Measurements from ENCODE around the gene UMODL1. TPM values are rescaled to one million over a fixed set of nuclear protein-coding genes. Genes with fewer than 3 reads are reported as not detected.

The UMODL1 gene
- total and polyA plus RNA-seq, 2 donors from 2014 or later = 0.39 TPM; not detected in 1

- no peak overlapping the region for H3K9ac ChIP-seq (ENCODE audit: low read length in 3 of 3)
- no peaks in the 10 kb centered on the region for H3K27me3 ChIP-seq (ENCODE audit: control insufficient read depth, insufficient read depth, low read length)
- H3K9me3 ChIP-seq (ENCODE audit: control insufficient read depth in 2 of 3, insufficient read depth in 1 of 3, low read length in 3 of 3) = no peaks in the 10 kb centered on the region
- no peak overlapping the region for H3K4me3 ChIP-seq (ENCODE audit: low read length in 3 of 3)
- intact Hi-C loops (cut with DNase I) = no loop called here
- no peaks in the 10 kb centered on the region for H3K4me1 ChIP-seq (ENCODE audit: control insufficient read depth in 2 of 3, insufficient read depth in 2 of 3, low read depth in 1 of 3, low read length in 3 of 3)
- FAIRE-seq (no peak), DNase-seq (peak in 1 of 5 donors; percentile 23)
- H3K36me3 ChIP-seq (ENCODE audit: control insufficient read depth in 2 of 3, insufficient read depth in 3 of 3, low read length in 3 of 3) = no peaks in the 10 kb centered on the region
- no peak for TF ChIP-seq CTCF (IDR thresholded peaks at IDR 0.05; ENCODE audit: borderline replicate concordance, extremely low read depth, insufficient read depth)
- H3K27ac ChIP-seq (ENCODE audit: low read depth in 2 of 2, low read length in 2 of 2) = no peak overlapping the region
Observed at GRCh38 chr21:42038393-42038792, 32.7 kb upstream of the UMODL1 start.

GRCh38 chr21:42038826-42039425, 32.2 kb upstream of the UMODL1 start:
- Histone ChIP-seq H3K9me3 (ENCODE audit: control insufficient read depth in 2 of 3, insufficient read depth in 1 of 3, low read length in 3 of 3) (no peaks in the 10 kb centered on the region), H3K9ac (ENCODE audit: low read length in 3 of 3) (no peak overlapping the region), H3K4me1 (ENCODE audit: control insufficient read depth in 2 of 3, insufficient read depth in 2 of 3, low read depth in 1 of 3, low read length in 3 of 3) (no peaks in the 10 kb centered on the region), H3K4me3 (ENCODE audit: low read length in 3 of 3) (no peak overlapping the region), H3K36me3 (ENCODE audit: control insufficient read depth in 2 of 3, insufficient read depth in 3 of 3, low read length in 3 of 3) (no peaks in the 10 kb centered on the region), H3K27ac (ENCODE audit: low read depth in 2 of 2, low read length in 2 of 2) (no peak overlapping the region), H3K27me3 (ENCODE audit: control insufficient read depth, insufficient read depth, low read length) (no peaks in the 10 kb centered on the region)
- no peak for FAIRE-seq
- intact Hi-C loops (cut with DNase I) = no loop called here
- peak in 1 of 5 donors; percentile 6 for DNase-seq
- TF ChIP-seq CTCF (IDR thresholded peaks at IDR 0.05; ENCODE audit: borderline replicate concordance, extremely low read depth, insufficient read depth) = no peak

GRCh38 chr21:42039470-42039901, 31.6 kb upstream of the UMODL1 start:
- DNase-seq (peak in 1 of 5 donors; percentile 1), FAIRE-seq (no peak)
- H3K4me1 ChIP-seq (ENCODE audit: control insufficient read depth in 2 of 3, insufficient read depth in 2 of 3, low read depth in 1 of 3, low read length in 3 of 3) = no peaks in the 10 kb centered on the region
- intact Hi-C loops (cut with DNase I) = no loop called here
- no peak overlapping the region for H3K27ac ChIP-seq (ENCODE audit: low read depth in 2 of 2, low read length in 2 of 2)
- H3K9me3 ChIP-seq (ENCODE audit: control insufficient read depth in 2 of 3, insufficient read depth in 1 of 3, low read length in 3 of 3) = no peaks in the 10 kb centered on the region
- H3K36me3 ChIP-seq (ENCODE audit: control insufficient read depth in 2 of 3, insufficient read depth in 3 of 3, low read length in 3 of 3) = no peaks in the 10 kb centered on the region
- TF ChIP-seq CTCF (IDR thresholded peaks at IDR 0.05; ENCODE audit: borderline replicate concordance, extremely low read depth, insufficient read depth) = no peak
- no peaks in the 10 kb centered on the region for H3K27me3 ChIP-seq (ENCODE audit: control insufficient read depth, insufficient read depth, low read length)
- H3K4me3 ChIP-seq (ENCODE audit: low read length in 3 of 3) = no peak overlapping the region
- no peak overlapping the region for H3K9ac ChIP-seq (ENCODE audit: low read length in 3 of 3)

- Histone ChIP-seq H3K4me3 (ENCODE audit: low read length in 3 of 3) (no peak overlapping the region), H3K27me3 (ENCODE audit: control insufficient read depth, insufficient read depth, low read length) (no peaks in the 10 kb centered on the region), H3K9ac (ENCODE audit: low read length in 3 of 3) (no peak overlapping the region), H3K27ac (ENCODE audit: low read depth in 2 of 2, low read length in 2 of 2) (no peak overlapping the region), H3K9me3 (ENCODE audit: control insufficient read depth in 2 of 3, insufficient read depth in 1 of 3, low read length in 3 of 3) (no peaks in the 10 kb centered on the region), H3K4me1 (ENCODE audit: control insufficient read depth in 2 of 3, insufficient read depth in 2 of 3, low read depth in 1 of 3, low read length in 3 of 3) (no peaks in the 10 kb centered on the region), H3K36me3 (ENCODE audit: control insufficient read depth in 2 of 3, insufficient read depth in 3 of 3, low read length in 3 of 3) (no peaks in the 10 kb centered on the region)
- DNase-seq (peak in 2 of 5 donors; percentile 46 to 84), FAIRE-seq (no peak)
- intact Hi-C loops (cut with DNase I) = no loop called here
- no peak for TF ChIP-seq CTCF (IDR thresholded peaks at IDR 0.05; ENCODE audit: borderline replicate concordance, extremely low read depth, insufficient read depth)
Observed at GRCh38 chr21:42039911-42040351, 31.2 kb upstream of the UMODL1 start.

Data from kidney (tissue), 14 donors.